ENCODE measurements around the gene IFI27L1.

- no peak for TF ChIP-seq CTCF (IDR thresholded peaks at IDR 0.05)
- TF ChIP-seq POLR2A (IDR thresholded peaks at IDR 0.05) = no peak
Observed at GRCh38 chr14:94049625-94050023, 31.5 kb upstream of the IFI27L1 start.

All from upper lobe of left lung (tissue), 4 donors.